Endodermal cell (in vitro differentiated cells): ENCODE data around the gene BBOX1. TPM values are rescaled to one million over a fixed set of nuclear protein-coding genes. Genes with fewer than 3 reads are reported as not detected.

ENCODE experiments used
- DNase-seq: peaks from one replicate; pipeline ENCODE4 v3.0.0-alpha.2; 2017
- H3K27ac ChIP-seq: 2 replicates; pipeline ENCODE4 v1.5.1; 2013; ENCODE audit warnings: mild to moderate bottlenecking, low read depth, low read length, moderate library complexity
- H3K27me3 ChIP-seq: 2 replicates; pipeline ENCODE4 v1.6.1; 2013; ENCODE audit warnings: mild to moderate bottlenecking, low read length, moderate library complexity; ENCODE audit not compliant: insufficient read depth, control insufficient read depth, poor library complexity, severe bottlenecking
- H3K36me3 ChIP-seq: 2 replicates; pipeline ENCODE4 v1.7.0; 2013; ENCODE audit warnings: mild to moderate bottlenecking, low read length, moderate library complexity; ENCODE audit not compliant: control insufficient read depth, insufficient read depth
- H3K4me1 ChIP-seq: one replicate; pipeline ENCODE4 v1.7.0; 2013; ENCODE audit warnings: low read length; ENCODE audit not compliant: control insufficient read depth, insufficient read depth
- H3K4me3 ChIP-seq: 2 replicates; pipeline ENCODE4 v1.5.1; 2013; ENCODE audit warnings: mild to moderate bottlenecking, low read length, moderate library complexity
- H3K9ac ChIP-seq: 2 replicates; pipeline ENCODE4 v1.6.1; 2013; ENCODE audit warnings: mild to moderate bottlenecking, low read length, moderate library complexity; ENCODE audit not compliant: poor library complexity, severe bottlenecking; ENCODE audit errors: extremely low read depth
- H3K9me3 ChIP-seq: 2 replicates; pipeline ENCODE4 v1.6.1; 2013; ENCODE audit warnings: mild to moderate bottlenecking, low read length, moderate library complexity; ENCODE audit not compliant: control insufficient read depth
- H3K27ac Mint-ChIP-seq: 2 replicates; pipeline ENCODE4 v1.8.0; 2020; ENCODE audit warnings: mixed read lengths
- H3K27me3 Mint-ChIP-seq: 2 replicates; pipeline ENCODE4 v1.8.0; 2021; ENCODE audit warnings: mild to moderate bottlenecking, mixed read lengths; ENCODE audit not compliant: insufficient read depth
- H3K36me3 Mint-ChIP-seq: 2 replicates; pipeline ENCODE4 v1.8.0; 2020; ENCODE audit warnings: low read depth, mixed read lengths
- H3K4me1 Mint-ChIP-seq: 2 replicates; pipeline ENCODE4 v1.8.0; 2020; ENCODE audit warnings: mixed read lengths
- H3K4me3 Mint-ChIP-seq: 2 replicates; pipeline ENCODE4 v1.8.0; 2020; ENCODE audit warnings: mild to moderate bottlenecking, moderate library complexity, mixed read lengths
- H3K9me3 Mint-ChIP-seq: 2 replicates; pipeline ENCODE4 v1.8.0; 2020; ENCODE audit warnings: mild to moderate bottlenecking, mixed read lengths
- WGBS, 2 experiments: methylation state at CpG; one replicate each; pipeline versions ENCODE4 v1.1.5 to v1.1.7; 2013; ENCODE audit warnings: missing lambda C conversion rate in 2 of 2, mixed read lengths in 1 of 2; ENCODE audit not compliant: insufficient coverage in 1 of 2, insufficient read length in 1 of 2; 5-methylcytosine and 5-hydroxymethylcytosine counted together
- long read RNA-seq, 4 experiments: library from polyadenylated mRNA in 2 of 4; library from RNA in 1 of 4; library from capped mRNA in 1 of 4; stranded (forward) in 3 of 4; unstranded in 1 of 4; transcript quantifications; one replicate each; pipeline ENCODE4 v2.0.0, GENCODE V29; 2020 to 2021; ENCODE audit warnings: inconsistent platforms in 1 of 4
- polyA plus RNA-seq, 2 experiments: library from polyadenylated mRNA; stranded (reverse); fragments of 50-300 nt; gene quantifications; one replicate each; pipeline ENCODE4 v1.2.3, GENCODE V29; 2013
- total RNA-seq, 2 donors: library from RNA; stranded (reverse); fragmentation: NEBNext Ultra II Directional in 1 of 2; extraction: Animal tissue kit (Norgen Biotek cat#: 25700) in 1 of 2; gene quantifications; 2 replicates in 1 of 2; 3 replicates in 1 of 2; pipeline ENCODE4 v1.2.1, GENCODE V29; 2021
- TF ChIP-seq, protein P1 (sequence below): fragments of 200-600 bp; sonication (generic); conservative IDR thresholded peaks from 2 replicates; pipeline ENCODE4 v1.5.0; 2021; ENCODE audit warnings: antibody characterized with exemption, mild to moderate bottlenecking

BBOX1 gene, protein sequence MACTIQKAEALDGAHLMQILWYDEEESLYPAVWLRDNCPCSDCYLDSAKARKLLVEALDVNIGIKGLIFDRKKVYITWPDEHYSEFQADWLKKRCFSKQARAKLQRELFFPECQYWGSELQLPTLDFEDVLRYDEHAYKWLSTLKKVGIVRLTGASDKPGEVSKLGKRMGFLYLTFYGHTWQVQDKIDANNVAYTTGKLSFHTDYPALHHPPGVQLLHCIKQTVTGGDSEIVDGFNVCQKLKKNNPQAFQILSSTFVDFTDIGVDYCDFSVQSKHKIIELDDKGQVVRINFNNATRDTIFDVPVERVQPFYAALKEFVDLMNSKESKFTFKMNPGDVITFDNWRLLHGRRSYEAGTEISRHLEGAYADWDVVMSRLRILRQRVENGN
- total RNA-seq: not detected
- 0.28 TPM for polyA plus RNA-seq (2013, experiment 1 of 2)
- 0.17 TPM for polyA plus RNA-seq (2013, experiment 2 of 2)
- long read RNA-seq, experiment 1: 0 reads
- long read RNA-seq, experiment 2, partial matches to known transcripts: 0 of 2 reads
- long read RNA-seq, experiment 2, other reads (novel, unspliced or antisense): 2 of 2 reads
- long read RNA-seq, experiment 3, partial matches to known transcripts: 0 of 1 reads
- long read RNA-seq, experiment 3, other reads (novel, unspliced or antisense): 1 of 1 reads
- long read RNA-seq, experiment 4: 0 reads

DNA sequence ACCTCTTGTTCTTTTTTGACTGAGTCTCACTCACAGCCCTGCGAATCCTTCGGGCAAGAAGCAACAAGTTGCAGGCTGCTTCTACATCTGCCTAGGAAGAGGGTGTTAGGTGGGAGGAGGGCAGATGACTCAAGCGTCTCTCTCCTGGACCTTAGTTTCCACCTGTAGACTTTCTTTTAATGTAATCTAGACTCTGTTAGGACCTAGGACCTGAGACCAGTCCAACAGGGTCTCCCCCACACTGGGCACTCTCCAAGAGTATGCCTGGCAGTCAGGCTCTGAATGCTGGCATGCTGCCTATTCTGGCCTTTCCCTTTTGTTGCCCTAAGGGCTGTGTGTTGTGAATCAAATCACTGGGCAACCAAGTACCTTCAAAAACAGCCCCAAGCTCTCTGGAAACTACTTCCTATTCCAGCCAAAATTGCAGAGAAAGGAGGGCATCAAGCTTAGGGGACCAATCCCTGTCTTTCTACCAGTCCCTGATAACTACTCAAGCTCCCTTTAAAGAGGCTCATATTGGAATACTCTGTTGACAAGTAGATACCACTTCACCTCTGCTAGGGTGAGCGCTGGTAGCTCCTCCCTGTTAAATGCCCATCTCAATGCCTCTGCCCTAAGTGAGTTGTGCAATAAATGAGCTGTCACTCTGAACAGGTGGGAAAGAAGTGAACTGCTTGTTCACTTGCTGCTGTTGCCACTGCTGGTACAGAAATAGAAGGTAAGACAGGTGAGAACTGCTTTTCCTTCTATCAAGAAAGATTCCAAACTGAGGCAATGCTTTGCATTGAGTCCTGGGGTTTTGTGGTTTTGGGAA, at the start of gene BBOX1:
TSS of gene BBOX1 (plus strand) at position 514 of the 814 bp plus-strand sequence. CDS start 14,616 bp downstream, outside the sequence.
- Mint-ChIP-seq H3K4me3 (no peak within 1 kb of the TSS), H3K36me3 (peaks cover 9% of the 10 kb centered on the region), H3K9me3 (peaks cover 32% of the 10 kb centered on the region), H3K27ac (no peak within 1 kb of the TSS), H3K4me1 (peaks cover 11% of the 10 kb centered on the region), H3K27me3 (peaks cover 4% of the 10 kb centered on the region)
- Histone ChIP-seq H3K9me3 (peaks cover 15% of the 10 kb centered on the region), H3K27ac (no peak within 1 kb of the TSS), H3K36me3 (no peaks in the 10 kb centered on the region), H3K4me3 (no peak within 1 kb of the TSS), H3K27me3 (no peaks in the 10 kb centered on the region), H3K9ac (no peak within 1 kb of the TSS), H3K4me1 (peaks cover 6% of the 10 kb centered on the region)
- 71 to 89% methylated on average over 3 to 4 of the region's 4 CpGs for WGBS, 2 experiments
- TF ChIP-seq, protein P1, sequence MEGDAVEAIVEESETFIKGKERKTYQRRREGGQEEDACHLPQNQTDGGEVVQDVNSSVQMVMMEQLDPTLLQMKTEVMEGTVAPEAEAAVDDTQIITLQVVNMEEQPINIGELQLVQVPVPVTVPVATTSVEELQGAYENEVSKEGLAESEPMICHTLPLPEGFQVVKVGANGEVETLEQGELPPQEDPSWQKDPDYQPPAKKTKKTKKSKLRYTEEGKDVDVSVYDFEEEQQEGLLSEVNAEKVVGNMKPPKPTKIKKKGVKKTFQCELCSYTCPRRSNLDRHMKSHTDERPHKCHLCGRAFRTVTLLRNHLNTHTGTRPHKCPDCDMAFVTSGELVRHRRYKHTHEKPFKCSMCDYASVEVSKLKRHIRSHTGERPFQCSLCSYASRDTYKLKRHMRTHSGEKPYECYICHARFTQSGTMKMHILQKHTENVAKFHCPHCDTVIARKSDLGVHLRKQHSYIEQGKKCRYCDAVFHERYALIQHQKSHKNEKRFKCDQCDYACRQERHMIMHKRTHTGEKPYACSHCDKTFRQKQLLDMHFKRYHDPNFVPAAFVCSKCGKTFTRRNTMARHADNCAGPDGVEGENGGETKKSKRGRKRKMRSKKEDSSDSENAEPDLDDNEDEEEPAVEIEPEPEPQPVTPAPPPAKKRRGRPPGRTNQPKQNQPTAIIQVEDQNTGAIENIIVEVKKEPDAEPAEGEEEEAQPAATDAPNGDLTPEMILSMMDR: no peak
- no peak for DNase-seq

DNA sequence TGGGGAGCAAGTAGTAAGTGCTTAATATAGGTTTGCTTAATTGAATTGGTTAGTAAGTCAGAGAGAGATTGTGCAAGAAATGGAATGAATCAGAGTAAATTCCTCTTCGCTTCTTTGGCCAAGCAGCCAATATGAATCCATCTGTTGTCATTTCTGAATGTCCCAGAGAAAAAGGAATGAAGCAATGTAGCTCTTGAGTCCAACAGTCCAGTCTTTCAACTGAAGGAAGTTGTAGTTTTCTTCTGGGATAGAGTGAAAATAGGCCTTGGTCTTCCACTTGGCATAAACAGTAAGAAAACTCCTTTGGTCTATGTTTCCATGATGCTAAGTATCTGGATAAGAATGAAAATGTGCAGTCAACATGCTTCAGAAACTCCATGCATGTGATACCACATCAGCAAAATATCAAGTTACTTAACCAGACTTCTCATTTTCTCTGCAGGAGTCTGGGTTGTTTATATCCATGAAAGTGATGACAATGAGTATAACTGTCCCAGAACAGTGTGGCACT, 48.5 kb upstream of the BBOX1 start:
- H3K27ac ChIP-seq: no peak overlapping the region
- no peak for DNase-seq
- no peak overlapping the region for H3K9ac ChIP-seq
- Mint-ChIP-seq H3K27ac (no peak overlapping the region), H3K9me3 (no peaks in the 10 kb centered on the region), H3K36me3 (no peaks in the 10 kb centered on the region), H3K4me3 (no peak overlapping the region), H3K27me3 (peaks cover 34% of the 10 kb centered on the region), H3K4me1 (peaks cover 3% of the 10 kb centered on the region)
- H3K4me3 ChIP-seq: no peak overlapping the region
- no peaks in the 10 kb centered on the region for H3K4me1 ChIP-seq
- H3K9me3 ChIP-seq: no peaks in the 10 kb centered on the region
- no peaks in the 10 kb centered on the region for H3K36me3 ChIP-seq
- WGBS, 2 experiments: 91 to 93% methylated on average over 1 of the region's 1 CpG
- TF ChIP-seq, protein P1: no peak
- no peaks in the 10 kb centered on the region for H3K27me3 ChIP-seq

DNA sequence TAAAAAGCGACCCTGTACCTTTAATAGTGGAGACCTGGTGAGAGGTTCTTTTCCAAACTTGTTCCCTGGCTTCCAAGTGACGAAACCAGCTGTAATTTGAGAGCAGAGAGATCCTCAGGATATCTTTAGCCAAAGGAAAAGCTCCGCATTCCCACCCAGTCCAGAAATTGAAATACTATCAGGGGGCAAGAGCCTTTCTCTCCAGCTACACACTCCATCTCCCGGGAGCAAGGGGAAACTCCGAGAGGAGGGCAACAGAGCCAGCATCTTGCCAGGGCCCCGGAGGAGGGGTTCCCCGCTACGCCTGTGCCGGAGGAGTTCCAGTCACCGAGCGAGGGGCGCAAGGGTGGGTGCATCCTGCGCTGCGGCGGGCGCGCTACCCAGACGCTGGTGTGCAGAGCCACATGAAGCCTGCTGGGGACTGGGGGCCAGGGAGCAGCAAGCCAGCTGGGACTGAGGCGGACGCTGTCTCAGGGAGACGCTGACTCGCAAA, 46.6 kb upstream of the BBOX1 start, which contains the start of gene FIBIN:
TSS of gene FIBIN (plus strand) at position 148 of the 493 bp plus-strand sequence. CDS start 415 bp downstream, outside the sequence.
- Histone ChIP-seq H3K36me3 (no peaks in the 10 kb centered on the region), H3K27me3 (no peaks in the 10 kb centered on the region), H3K9me3 (no peaks in the 10 kb centered on the region), H3K4me3 (no peak within 1 kb of the TSS), H3K4me1 (no peaks in the 10 kb centered on the region), H3K27ac (no peak within 1 kb of the TSS), H3K9ac (no peak within 1 kb of the TSS)
- H3K4me3 Mint-ChIP-seq: peak within 1 kb of the TSS; percentile 48
- peak; percentile 77 for DNase-seq
- peaks cover 35% of the 10 kb centered on the region for H3K27me3 Mint-ChIP-seq
- TF ChIP-seq, protein P1: peak; percentile 7
- H3K27ac Mint-ChIP-seq: no peak within 1 kb of the TSS
- WGBS, 2 experiments: 69 to 87% methylated on average over 13 to 22 of the region's 22 CpGs
- no peaks in the 10 kb centered on the region for H3K36me3 Mint-ChIP-seq
- H3K4me1 Mint-ChIP-seq: peaks cover 3% of the 10 kb centered on the region
- H3K9me3 Mint-ChIP-seq: no peaks in the 10 kb centered on the region
